Subcutaneous adipose tissue (tissue), 4 donors: ENCODE data around the gene DGKQ. TPM values are rescaled to one million over a fixed set of nuclear protein-coding genes. Genes with fewer than 3 reads are reported as not detected.

ENCODE experiments used
- CTCF ChIP-seq: fragments of 450-650 bp; IDR thresholded peaks from one replicate; pipeline ENCODE4 v1.5.1; 2016; ENCODE audit warnings: low read depth, mild to moderate bottlenecking, control low read depth, antibody characterized with exemption, moderate library complexity
- total RNA-seq, 4 donors: library from RNA; depleted of rRNA; stranded (reverse); fragments of >200 nt; gene quantifications; one replicate each; pipeline ENCODE4 v1.1.0, GENCODE V29; 2016

DGKQ gene
- total RNA-seq, 4 donors from 2014 or later = 2.9 to 12.2 (median 5.5) TPM

GRCh38 chr4:1002131-1002630, 28.8 kb upstream of the DGKQ start:
- TF ChIP-seq CTCF = no peak

- TF ChIP-seq CTCF = no peak
These were observed 28.3 kb upstream of the DGKQ start for GRCh38 chr4:1001561-1002130.

- TF ChIP-seq CTCF = no peak
These were observed 27.4 kb upstream of the DGKQ start for GRCh38 chr4:1000686-1001260.

DNA sequence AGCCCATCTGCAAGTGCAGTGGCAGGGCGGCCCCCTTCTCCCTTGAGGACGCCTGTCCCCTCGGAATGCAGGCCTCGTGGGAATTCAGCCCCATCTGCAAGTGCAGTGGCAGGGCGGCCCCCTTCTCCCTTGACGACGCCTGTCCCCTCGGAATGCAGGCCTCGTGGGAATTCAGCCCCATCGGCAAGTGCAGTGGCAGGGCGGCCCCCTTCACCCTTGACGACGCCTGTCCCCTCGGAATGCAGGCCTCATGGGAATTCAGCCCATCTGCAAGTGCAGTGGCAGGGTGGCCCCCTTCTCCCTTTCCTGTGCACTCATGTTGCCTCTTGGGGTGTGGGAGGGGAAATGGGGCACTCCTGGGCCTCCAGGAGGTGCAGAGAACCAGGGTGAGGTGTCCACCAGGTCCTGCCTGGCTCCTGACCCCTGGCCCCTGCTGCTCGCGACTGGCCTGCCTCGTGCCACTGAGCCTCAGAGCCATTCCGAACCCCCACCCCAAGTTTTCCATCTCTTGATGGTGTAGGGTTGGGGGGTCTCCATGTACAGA, 26.6 kb upstream of the DGKQ start:
- no peak for TF ChIP-seq CTCF

GRCh38 chr4:998096-998691, 24.8 kb upstream of the DGKQ start:
- TF ChIP-seq CTCF = no peak

- no peak for TF ChIP-seq CTCF
These were observed 24.2 kb upstream of the DGKQ start for GRCh38 chr4:997375-998071.

GRCh38 chr4:996997-997374, 23.6 kb upstream of the DGKQ start:
- no peak for TF ChIP-seq CTCF
